ENCODE results near the gene SLK.

SLK gene

GRCh38 chr10:103985726-103986125 lies 18.8 kb downstream of the SLK start:
- H3K27me3 ChIP-seq: no peaks in the 10 kb centered on the region
- no peaks in the 10 kb centered on the region for H3K36me3 ChIP-seq
- TF ChIP-seq, protein P1, sequence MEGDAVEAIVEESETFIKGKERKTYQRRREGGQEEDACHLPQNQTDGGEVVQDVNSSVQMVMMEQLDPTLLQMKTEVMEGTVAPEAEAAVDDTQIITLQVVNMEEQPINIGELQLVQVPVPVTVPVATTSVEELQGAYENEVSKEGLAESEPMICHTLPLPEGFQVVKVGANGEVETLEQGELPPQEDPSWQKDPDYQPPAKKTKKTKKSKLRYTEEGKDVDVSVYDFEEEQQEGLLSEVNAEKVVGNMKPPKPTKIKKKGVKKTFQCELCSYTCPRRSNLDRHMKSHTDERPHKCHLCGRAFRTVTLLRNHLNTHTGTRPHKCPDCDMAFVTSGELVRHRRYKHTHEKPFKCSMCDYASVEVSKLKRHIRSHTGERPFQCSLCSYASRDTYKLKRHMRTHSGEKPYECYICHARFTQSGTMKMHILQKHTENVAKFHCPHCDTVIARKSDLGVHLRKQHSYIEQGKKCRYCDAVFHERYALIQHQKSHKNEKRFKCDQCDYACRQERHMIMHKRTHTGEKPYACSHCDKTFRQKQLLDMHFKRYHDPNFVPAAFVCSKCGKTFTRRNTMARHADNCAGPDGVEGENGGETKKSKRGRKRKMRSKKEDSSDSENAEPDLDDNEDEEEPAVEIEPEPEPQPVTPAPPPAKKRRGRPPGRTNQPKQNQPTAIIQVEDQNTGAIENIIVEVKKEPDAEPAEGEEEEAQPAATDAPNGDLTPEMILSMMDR (IDR thresholded peaks at IDR 0.05; ENCODE audit: low read depth, low read length): no peak
- no peaks in the 10 kb centered on the region for H3K4me1 ChIP-seq
- no peaks in the 10 kb centered on the region for H3K9me3 ChIP-seq
- H3K4me3 ChIP-seq (ENCODE audit: low read depth, low read length): no peak overlapping the region
- DNase-seq: no peak

GRCh38 chr10:103986360-103986759 lies 19.4 kb downstream of the SLK start:
- no peaks in the 10 kb centered on the region for H3K27me3 ChIP-seq
- no peaks in the 10 kb centered on the region for H3K36me3 ChIP-seq
- no peak overlapping the region for H3K4me3 ChIP-seq (ENCODE audit: low read depth, low read length)
- no peak for DNase-seq
- no peaks in the 10 kb centered on the region for H3K4me1 ChIP-seq
- no peaks in the 10 kb centered on the region for H3K9me3 ChIP-seq
- TF ChIP-seq, protein P1 (IDR thresholded peaks at IDR 0.05; ENCODE audit: low read depth, low read length): no peak

GRCh38 chr10:103990121-103990520 lies 23.2 kb downstream of the SLK start:
- TF ChIP-seq, protein P1 (IDR thresholded peaks at IDR 0.05; ENCODE audit: low read depth, low read length): no peak
- Histone ChIP-seq H3K27me3 (no peaks in the 10 kb centered on the region), H3K36me3 (no peaks in the 10 kb centered on the region), H3K9me3 (no peaks in the 10 kb centered on the region), H3K4me3 (ENCODE audit: low read depth, low read length) (no peak overlapping the region), H3K4me1 (no peaks in the 10 kb centered on the region)
- no peak for DNase-seq

GRCh38 chr10:103990531-103990930 lies 23.6 kb downstream of the SLK start:
- H3K4me1 ChIP-seq: no peaks in the 10 kb centered on the region
- H3K27me3 ChIP-seq: no peaks in the 10 kb centered on the region
- no peaks in the 10 kb centered on the region for H3K36me3 ChIP-seq
- TF ChIP-seq, protein P1 (IDR thresholded peaks at IDR 0.05; ENCODE audit: low read depth, low read length): no peak
- no peak for DNase-seq
- no peak overlapping the region for H3K4me3 ChIP-seq (ENCODE audit: low read depth, low read length)
- no peaks in the 10 kb centered on the region for H3K9me3 ChIP-seq

- no peaks in the 10 kb centered on the region for H3K27me3 ChIP-seq
- H3K4me1 ChIP-seq: no peaks in the 10 kb centered on the region
- H3K4me3 ChIP-seq (ENCODE audit: low read depth, low read length): no peak overlapping the region
- TF ChIP-seq, protein P1 (IDR thresholded peaks at IDR 0.05; ENCODE audit: low read depth, low read length): no peak
- H3K36me3 ChIP-seq: no peaks in the 10 kb centered on the region
- no peak for DNase-seq
- no peaks in the 10 kb centered on the region for H3K9me3 ChIP-seq
Measured at GRCh38 chr10:103991393-103992128, 24.6 kb downstream of the SLK start.

DNA sequence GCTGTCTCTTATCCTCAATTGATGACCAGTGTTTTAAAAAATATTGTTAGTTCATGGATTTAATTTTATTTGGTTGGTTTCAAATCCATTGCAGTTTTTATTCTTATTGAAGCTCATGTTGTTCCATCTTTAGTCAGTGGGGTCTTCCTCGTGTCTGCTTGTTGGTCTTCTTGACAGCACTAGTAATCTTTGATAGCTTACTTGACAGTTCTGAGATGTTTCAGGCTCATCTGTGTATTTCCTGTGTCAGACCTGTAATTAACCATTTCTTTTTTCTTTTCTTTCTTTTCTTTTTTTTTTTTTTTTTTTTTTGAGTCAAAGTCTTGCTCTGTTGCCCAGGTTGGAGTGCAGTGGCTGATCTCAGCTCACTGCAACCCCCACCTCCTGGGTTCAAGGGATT lies 28.2 kb downstream of the SLK start:
- Histone ChIP-seq H3K9me3 (no peaks in the 10 kb centered on the region), H3K36me3 (peaks cover 7% of the 10 kb centered on the region), H3K4me1 (no peaks in the 10 kb centered on the region), H3K27me3 (no peaks in the 10 kb centered on the region), H3K4me3 (ENCODE audit: low read depth, low read length) (no peak overlapping the region)
- DNase-seq: no peak
- TF ChIP-seq, protein P1 (IDR thresholded peaks at IDR 0.05; ENCODE audit: low read depth, low read length): no peak
